ENCODE measurements around the gene CCL15.

The CCL15 gene

GRCh38 chr17:35972066-35972465, 29.3 kb downstream of the CCL15 start:
- Histone ChIP-seq H3K4me3 (no peak overlapping the region), H3K27ac (no peak overlapping the region)
- no peak for DNase-seq (ENCODE audit: low spot score)
- TF ChIP-seq CTCF (IDR thresholded peaks at IDR 0.05) = no peak

- Histone ChIP-seq H3K27ac (no peak overlapping the region), H3K4me3 (no peak overlapping the region)
- DNase-seq (ENCODE audit: low spot score) = no peak
- peak; percentile 44 for TF ChIP-seq CTCF (IDR thresholded peaks at IDR 0.05)
Measured at GRCh38 chr17:35969558-35970380, 31.6 kb downstream of the CCL15 start.

- no peak overlapping the region for H3K27ac ChIP-seq
- H3K4me3 ChIP-seq = no peak overlapping the region
- no peak for DNase-seq (ENCODE audit: low spot score)
- no peak for TF ChIP-seq CTCF (IDR thresholded peaks at IDR 0.05)
Measured at GRCh38 chr17:35968520-35969054, 32.8 kb downstream of the CCL15 start.

GRCh38 chr17:35965272-35965671, 36.1 kb downstream of the CCL15 start:
- DNase-seq (ENCODE audit: low spot score) = no peak
- no peak for TF ChIP-seq CTCF (IDR thresholded peaks at IDR 0.05)
- H3K4me3 ChIP-seq = no peak overlapping the region
- H3K27ac ChIP-seq = no peak overlapping the region

GRCh38 chr17:35963663-35964062, 37.7 kb downstream of the CCL15 start:
- no peak for TF ChIP-seq CTCF (IDR thresholded peaks at IDR 0.05)
- Histone ChIP-seq H3K4me3 (no peak overlapping the region), H3K27ac (no peak overlapping the region)
- DNase-seq (ENCODE audit: low spot score) = no peak

- no peak for TF ChIP-seq CTCF (IDR thresholded peaks at IDR 0.05)
- no peak for DNase-seq (ENCODE audit: low spot score)
- Histone ChIP-seq H3K27ac (no peak overlapping the region), H3K4me3 (no peak overlapping the region)
Measured at GRCh38 chr17:35953720-35954119, 47.6 kb downstream of the CCL15 start.

GRCh38 chr17:35949401-35949800, 52.0 kb downstream of the CCL15 start:
- no peak for TF ChIP-seq CTCF (IDR thresholded peaks at IDR 0.05)
- Histone ChIP-seq H3K4me3 (no peak overlapping the region), H3K27ac (no peak overlapping the region)
- no peak for DNase-seq (ENCODE audit: low spot score)
